COR-L47 (cell line): Measurements from ENCODE around the gene SHROOM3.

Experiments
- DNase-seq: peaks from one replicate; lab custom pipeline; 2025; lab: John Stamatoyannopoulos, UW

SHROOM3 gene

DNA sequence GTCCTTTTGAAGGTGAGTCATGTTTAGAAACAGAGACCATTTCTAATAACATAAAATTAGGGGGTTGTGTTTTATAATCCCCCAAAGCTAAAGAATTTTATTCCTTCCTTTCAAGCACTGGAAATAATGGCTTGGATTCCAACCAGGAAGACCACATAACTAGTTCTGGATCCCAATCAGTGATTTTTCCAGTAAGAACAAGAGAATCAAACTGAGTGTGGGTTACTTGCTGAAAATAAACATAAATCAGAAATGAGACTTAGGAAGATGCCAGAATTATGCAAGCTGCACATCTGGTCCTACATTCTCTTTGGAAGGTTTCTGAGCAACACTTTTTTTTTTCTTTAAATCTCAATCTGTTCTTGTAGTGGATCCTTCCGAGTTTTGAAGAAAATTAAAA is 386.6 kb downstream of the SHROOM3 start:
- DNase-seq: no peak

DNA sequence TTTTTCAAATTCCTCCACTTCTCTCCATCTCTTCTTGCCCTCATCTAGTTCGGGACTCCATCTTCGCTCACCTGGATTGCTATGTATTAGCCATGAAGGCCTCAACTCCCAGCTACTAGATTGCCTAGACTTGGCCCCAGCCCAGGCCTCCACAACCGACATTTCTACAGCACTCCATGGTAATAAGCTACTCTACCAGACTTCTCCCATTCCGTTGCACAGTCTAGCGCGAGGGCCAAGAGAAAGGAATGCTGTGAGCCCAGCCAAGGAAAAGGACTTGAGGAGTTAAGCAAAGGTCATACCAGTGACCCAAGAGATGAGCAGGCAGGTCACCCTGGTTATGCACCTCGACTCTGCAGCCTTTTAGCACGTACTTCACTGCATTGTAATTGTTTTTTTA is 387.3 kb downstream of the SHROOM3 start:
- DNase-seq: no peak

DNA sequence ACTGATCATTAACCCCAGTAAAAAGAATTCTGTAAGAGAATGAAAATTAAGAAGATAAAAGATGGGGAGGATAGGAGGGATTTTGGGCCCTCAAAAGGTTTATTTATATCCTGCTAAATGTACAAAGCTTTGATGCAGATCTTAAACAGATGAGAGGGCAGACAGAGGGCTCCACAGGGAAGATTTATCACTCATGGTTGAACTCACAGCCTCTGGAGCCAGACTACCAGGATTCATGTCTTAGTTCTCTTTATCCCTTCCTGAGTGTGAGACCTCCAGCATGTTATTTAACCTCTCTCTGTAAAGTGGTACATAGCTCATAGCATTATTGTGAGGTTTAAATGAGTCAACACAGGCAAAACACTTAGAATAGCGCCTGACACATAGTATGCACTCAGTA is 388.5 kb downstream of the SHROOM3 start:
- DNase-seq: no peak

DNA sequence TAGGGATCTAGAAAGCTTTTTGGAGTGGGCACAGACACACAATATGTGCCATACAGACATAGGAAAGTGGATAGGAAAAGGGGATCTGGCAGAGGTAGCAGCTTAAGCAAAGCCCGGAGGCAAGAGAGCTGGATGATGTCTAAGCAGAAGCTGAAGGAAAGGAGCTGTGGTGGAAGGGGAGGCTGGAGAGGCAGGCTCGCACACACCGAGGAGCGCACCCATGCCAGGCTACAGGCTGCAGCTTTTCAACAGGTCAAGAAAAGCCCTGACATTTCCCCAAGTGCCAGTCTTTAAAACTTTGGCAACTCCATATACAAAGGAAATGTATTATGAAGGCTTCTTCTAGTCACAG is 395.6 kb downstream of the SHROOM3 start:
- no peak for DNase-seq

DNA sequence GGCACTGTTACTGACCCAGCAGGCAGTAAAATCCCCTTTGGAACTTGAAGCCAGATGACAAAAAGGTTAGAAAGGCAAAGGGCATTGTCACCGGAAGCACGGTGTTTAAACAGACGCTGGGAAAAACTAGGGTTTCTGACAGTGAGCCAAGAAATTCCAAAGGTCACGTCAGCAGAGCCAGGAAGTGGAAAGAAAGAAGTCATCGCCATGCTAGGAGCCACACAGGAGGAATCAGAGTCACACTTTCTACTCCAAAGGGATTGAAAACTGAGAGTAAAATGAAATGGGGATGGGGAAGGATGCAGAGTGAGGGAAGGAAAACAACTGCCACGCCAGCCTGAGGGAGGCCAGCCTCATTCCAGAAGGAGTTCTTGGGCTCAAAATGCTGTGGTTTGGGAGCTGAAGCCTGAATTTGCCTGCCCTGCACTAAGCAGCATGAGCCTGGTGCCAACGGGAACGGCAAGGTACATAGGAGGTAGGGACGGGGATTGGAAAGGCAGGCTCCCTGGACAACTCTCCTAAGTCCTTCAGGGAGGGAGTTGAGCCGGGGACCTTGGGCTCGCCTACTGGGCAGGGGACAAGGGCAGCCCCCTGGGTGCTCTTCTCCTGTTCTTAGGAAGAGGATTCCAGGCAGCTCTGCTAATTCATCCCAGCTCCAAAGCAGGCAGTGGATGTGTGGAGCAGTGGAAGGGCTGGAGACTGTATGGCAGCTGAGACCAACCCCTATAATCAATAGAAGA is 396.1 kb downstream of the SHROOM3 start:
- no peak for DNase-seq

DNA sequence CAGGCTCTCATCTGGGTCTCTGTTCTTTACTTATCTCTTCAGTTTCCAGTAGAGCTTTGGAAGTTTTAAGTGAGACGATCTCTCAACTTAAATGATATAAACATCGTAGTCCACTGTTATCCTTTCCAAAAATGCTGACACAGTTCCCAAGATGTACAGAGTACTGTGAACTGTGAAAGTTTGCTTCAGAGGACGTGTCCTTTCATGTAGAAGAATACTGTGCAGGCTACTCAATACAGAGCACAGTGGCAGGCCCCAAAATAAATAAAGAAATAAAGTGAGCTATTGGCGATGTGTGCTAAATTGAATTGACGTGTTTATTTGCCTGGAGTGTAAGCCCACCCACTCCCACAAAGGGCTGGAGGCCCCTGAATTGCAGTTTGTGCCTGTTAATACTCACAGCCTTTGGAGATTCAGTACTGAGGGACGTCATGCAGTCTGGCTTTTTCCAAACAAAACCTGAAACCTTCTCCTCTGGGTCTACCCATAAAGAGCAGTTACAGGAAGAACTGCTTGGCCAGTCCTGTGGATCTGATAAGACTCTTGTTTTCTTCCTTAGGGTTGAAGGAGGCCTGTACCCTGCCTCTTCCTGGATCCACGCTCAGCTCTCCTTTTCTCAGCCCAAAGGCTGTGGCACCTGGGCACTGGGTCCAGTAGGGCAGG is 396.8 kb downstream of the SHROOM3 start:
- no peak for DNase-seq
